Measurements from ENCODE around the gene RHBDD1.

RHBDD1 gene

GRCh38 chr2:226995625-226996041 lies 159.8 kb downstream of the RHBDD1 start:
- H3K4me1 ChIP-seq (ENCODE audit: insufficient read depth, low read length, poor library complexity, severe bottlenecking), result peaks cover 8% of the 10 kb centered on the region
- no peak for TF ChIP-seq CTCF (conservative IDR thresholded peaks at IDR 0.05; ENCODE audit: low read length)
- TF ChIP-seq EZH2phosphoT487 (IDR thresholded peaks at IDR 0.05; ENCODE audit: borderline replicate concordance), result no peak
- no peak overlapping the region for H3K9ac ChIP-seq (ENCODE audit: low read depth, low read length, poor library complexity, severe bottlenecking)
- no peak overlapping the region for H3K4me2 ChIP-seq (ENCODE audit: low read depth, low read length, poor library complexity, severe bottlenecking)
- H3F3A ChIP-seq (ENCODE audit: low read depth), result no peaks in the 10 kb centered on the region
- H3K4me3 ChIP-seq (ENCODE audit: low read length, poor library complexity, severe bottlenecking), result no peak overlapping the region
- no peaks in the 10 kb centered on the region for H3K27me3 ChIP-seq (ENCODE audit: insufficient read depth, low read length, poor library complexity, severe bottlenecking)
- no peaks in the 10 kb centered on the region for H3K9me2 ChIP-seq (replicated peaks; ENCODE audit: low read depth, low read length)
- no peaks in the 10 kb centered on the region for H3K79me2 ChIP-seq (ENCODE audit: insufficient read depth, low read length)
- no peak overlapping the region for H2AFZ ChIP-seq (ENCODE audit: low read length)
- H4K20me1 ChIP-seq (ENCODE audit: insufficient read depth, low read length, poor library complexity, severe bottlenecking), result no peaks in the 10 kb centered on the region
- H3K9me3 ChIP-seq (ENCODE audit: insufficient read depth, low read depth, low read length), result no peaks in the 10 kb centered on the region
- H3K36me3 ChIP-seq (ENCODE audit: insufficient read depth, low read length), result no peaks in the 10 kb centered on the region

GRCh38 chr2:226999661-227000060 lies 163.8 kb downstream of the RHBDD1 start:
- H3K9me3 ChIP-seq (ENCODE audit: insufficient read depth, low read depth, low read length), result no peaks in the 10 kb centered on the region
- no peaks in the 10 kb centered on the region for H3K9me2 ChIP-seq (replicated peaks; ENCODE audit: low read depth, low read length)
- H3K9ac ChIP-seq (ENCODE audit: low read depth, low read length, poor library complexity, severe bottlenecking), result no peak overlapping the region
- no peak overlapping the region for H2AFZ ChIP-seq (ENCODE audit: low read length)
- no peaks in the 10 kb centered on the region for H3F3A ChIP-seq (ENCODE audit: low read depth)
- no peak overlapping the region for H3K4me2 ChIP-seq (ENCODE audit: low read depth, low read length, poor library complexity, severe bottlenecking)
- H3K36me3 ChIP-seq (ENCODE audit: insufficient read depth, low read length), result no peaks in the 10 kb centered on the region
- peaks cover 8% of the 10 kb centered on the region for H3K4me1 ChIP-seq (ENCODE audit: insufficient read depth, low read length, poor library complexity, severe bottlenecking)
- no peaks in the 10 kb centered on the region for H3K79me2 ChIP-seq (ENCODE audit: insufficient read depth, low read length)
- H4K20me1 ChIP-seq (ENCODE audit: insufficient read depth, low read length, poor library complexity, severe bottlenecking), result no peaks in the 10 kb centered on the region
- TF ChIP-seq CTCF (conservative IDR thresholded peaks at IDR 0.05; ENCODE audit: low read length) (no peak), EZH2phosphoT487 (IDR thresholded peaks at IDR 0.05; ENCODE audit: borderline replicate concordance) (no peak)
- H3K4me3 ChIP-seq (ENCODE audit: low read length, poor library complexity, severe bottlenecking), result no peak overlapping the region
- no peaks in the 10 kb centered on the region for H3K27me3 ChIP-seq (ENCODE audit: insufficient read depth, low read length, poor library complexity, severe bottlenecking)

GRCh38 chr2:227000123-227000522 lies 164.3 kb downstream of the RHBDD1 start:
- H3K36me3 ChIP-seq (ENCODE audit: insufficient read depth, low read length), result no peaks in the 10 kb centered on the region
- TF ChIP-seq EZH2phosphoT487 (IDR thresholded peaks at IDR 0.05; ENCODE audit: borderline replicate concordance) (no peak), CTCF (conservative IDR thresholded peaks at IDR 0.05; ENCODE audit: low read length) (no peak)
- no peaks in the 10 kb centered on the region for H3K9me2 ChIP-seq (replicated peaks; ENCODE audit: low read depth, low read length)
- H3K4me1 ChIP-seq (ENCODE audit: insufficient read depth, low read length, poor library complexity, severe bottlenecking), result peaks cover 8% of the 10 kb centered on the region
- no peak overlapping the region for H2AFZ ChIP-seq (ENCODE audit: low read length)
- H4K20me1 ChIP-seq (ENCODE audit: insufficient read depth, low read length, poor library complexity, severe bottlenecking), result no peaks in the 10 kb centered on the region
- H3K4me2 ChIP-seq (ENCODE audit: low read depth, low read length, poor library complexity, severe bottlenecking), result no peak overlapping the region
- H3K9me3 ChIP-seq (ENCODE audit: insufficient read depth, low read depth, low read length), result no peaks in the 10 kb centered on the region
- H3K27me3 ChIP-seq (ENCODE audit: insufficient read depth, low read length, poor library complexity, severe bottlenecking), result no peaks in the 10 kb centered on the region
- H3F3A ChIP-seq (ENCODE audit: low read depth), result no peaks in the 10 kb centered on the region
- no peak overlapping the region for H3K9ac ChIP-seq (ENCODE audit: low read depth, low read length, poor library complexity, severe bottlenecking)
- H3K79me2 ChIP-seq (ENCODE audit: insufficient read depth, low read length), result no peaks in the 10 kb centered on the region
- H3K4me3 ChIP-seq (ENCODE audit: low read length, poor library complexity, severe bottlenecking), result no peak overlapping the region
